ENCODE data around the gene SCLY.

Gene SCLY

GRCh38 chr2:238132463-238133450 lies 72.0 kb downstream of the SCLY start:
- Histone ChIP-seq H3K9ac (ENCODE audit: low read depth in 1 of 2, low read length in 2 of 2) (no peak overlapping the region), H3K36me3 (ENCODE audit: control insufficient read depth in 2 of 2, insufficient read depth in 2 of 2, low read length in 2 of 2) (no peaks in the 10 kb centered on the region), H3K27ac (ENCODE audit: low read depth in 2 of 2, low read length in 2 of 2) (no peak overlapping the region), H3K4me3 (ENCODE audit: low read length in 2 of 2) (no peak overlapping the region), H3K4me1 (ENCODE audit: control insufficient read depth in 2 of 2, insufficient read depth in 2 of 2, low read length in 2 of 2) (no peaks in the 10 kb centered on the region), H3K9me3 (ENCODE audit: control insufficient read depth in 2 of 2, low read length in 2 of 2) (no peaks in the 10 kb centered on the region), H3K27me3 (ENCODE audit: control insufficient read depth in 2 of 2, insufficient read depth in 2 of 2, low read length in 2 of 2) (no peaks in the 10 kb centered on the region)

- H3K9ac ChIP-seq (ENCODE audit: low read depth in 1 of 2, low read length in 2 of 2): no peak overlapping the region
- no peaks in the 10 kb centered on the region for H3K9me3 ChIP-seq (ENCODE audit: control insufficient read depth in 2 of 2, low read length in 2 of 2)
- no peak overlapping the region for H3K27ac ChIP-seq (ENCODE audit: low read depth in 2 of 2, low read length in 2 of 2)
- no peak overlapping the region for H3K4me3 ChIP-seq (ENCODE audit: low read length in 2 of 2)
- H3K27me3 ChIP-seq (ENCODE audit: control insufficient read depth in 2 of 2, insufficient read depth in 2 of 2, low read length in 2 of 2): no peaks in the 10 kb centered on the region
- no peaks in the 10 kb centered on the region for H3K4me1 ChIP-seq (ENCODE audit: control insufficient read depth in 2 of 2, insufficient read depth in 2 of 2, low read length in 2 of 2)
- H3K36me3 ChIP-seq (ENCODE audit: control insufficient read depth in 2 of 2, insufficient read depth in 2 of 2, low read length in 2 of 2): no peaks in the 10 kb centered on the region
Measured at GRCh38 chr2:238133499-238134392, 72.9 kb downstream of the SCLY start.

- no peaks in the 10 kb centered on the region for H3K9me3 ChIP-seq (ENCODE audit: control insufficient read depth in 2 of 2, low read length in 2 of 2)
- no peaks in the 10 kb centered on the region for H3K27me3 ChIP-seq (ENCODE audit: control insufficient read depth in 2 of 2, insufficient read depth in 2 of 2, low read length in 2 of 2)
- no peak overlapping the region for H3K9ac ChIP-seq (ENCODE audit: low read depth in 1 of 2, low read length in 2 of 2)
- no peak overlapping the region for H3K4me3 ChIP-seq (ENCODE audit: low read length in 2 of 2)
- no peaks in the 10 kb centered on the region for H3K4me1 ChIP-seq (ENCODE audit: control insufficient read depth in 2 of 2, insufficient read depth in 2 of 2, low read length in 2 of 2)
- H3K27ac ChIP-seq (ENCODE audit: low read depth in 2 of 2, low read length in 2 of 2): no peak overlapping the region
- H3K36me3 ChIP-seq (ENCODE audit: control insufficient read depth in 2 of 2, insufficient read depth in 2 of 2, low read length in 2 of 2): no peaks in the 10 kb centered on the region
Measured at GRCh38 chr2:238134393-238134785, 73.6 kb downstream of the SCLY start.

GRCh38 chr2:238135601-238136150 lies 74.9 kb downstream of the SCLY start:
- Histone ChIP-seq H3K27ac (ENCODE audit: low read depth in 2 of 2, low read length in 2 of 2) (no peak overlapping the region), H3K9ac (ENCODE audit: low read depth in 1 of 2, low read length in 2 of 2) (no peak overlapping the region), H3K4me3 (ENCODE audit: low read length in 2 of 2) (no peak overlapping the region), H3K4me1 (ENCODE audit: control insufficient read depth in 2 of 2, insufficient read depth in 2 of 2, low read length in 2 of 2) (peaks cover 0 to 2% of the 10 kb centered on the region in 2 donors), H3K36me3 (ENCODE audit: control insufficient read depth in 2 of 2, insufficient read depth in 2 of 2, low read length in 2 of 2) (no peaks in the 10 kb centered on the region), H3K27me3 (ENCODE audit: control insufficient read depth in 2 of 2, insufficient read depth in 2 of 2, low read length in 2 of 2) (peaks cover 0 to 2% of the 10 kb centered on the region in 2 donors), H3K9me3 (ENCODE audit: control insufficient read depth in 2 of 2, low read length in 2 of 2) (no peaks in the 10 kb centered on the region)

GRCh38 chr2:238136820-238137537 lies 76.2 kb downstream of the SCLY start:
- peaks cover 0 to 2% of the 10 kb centered on the region in 2 donors for H3K27me3 ChIP-seq (ENCODE audit: control insufficient read depth in 2 of 2, insufficient read depth in 2 of 2, low read length in 2 of 2)
- no peaks in the 10 kb centered on the region for H3K9me3 ChIP-seq (ENCODE audit: control insufficient read depth in 2 of 2, low read length in 2 of 2)
- peaks cover 9 to 12% of the 10 kb centered on the region in 2 donors for H3K4me1 ChIP-seq (ENCODE audit: control insufficient read depth in 2 of 2, insufficient read depth in 2 of 2, low read length in 2 of 2)
- no peak overlapping the region for H3K27ac ChIP-seq (ENCODE audit: low read depth in 2 of 2, low read length in 2 of 2)
- no peaks in the 10 kb centered on the region for H3K36me3 ChIP-seq (ENCODE audit: control insufficient read depth in 2 of 2, insufficient read depth in 2 of 2, low read length in 2 of 2)
- no peak overlapping the region for H3K9ac ChIP-seq (ENCODE audit: low read depth in 1 of 2, low read length in 2 of 2)
- H3K4me3 ChIP-seq (ENCODE audit: low read length in 2 of 2): no peak overlapping the region

- no peak overlapping the region for H3K27ac ChIP-seq (ENCODE audit: low read depth in 2 of 2, low read length in 2 of 2)
- peaks cover 0 to 2% of the 10 kb centered on the region in 2 donors for H3K27me3 ChIP-seq (ENCODE audit: control insufficient read depth in 2 of 2, insufficient read depth in 2 of 2, low read length in 2 of 2)
- no peaks in the 10 kb centered on the region for H3K36me3 ChIP-seq (ENCODE audit: control insufficient read depth in 2 of 2, insufficient read depth in 2 of 2, low read length in 2 of 2)
- peaks cover 16 to 17% of the 10 kb centered on the region in 2 donors for H3K4me1 ChIP-seq (ENCODE audit: control insufficient read depth in 2 of 2, insufficient read depth in 2 of 2, low read length in 2 of 2)
- no peaks in the 10 kb centered on the region for H3K9me3 ChIP-seq (ENCODE audit: control insufficient read depth in 2 of 2, low read length in 2 of 2)
- no peak overlapping the region for H3K4me3 ChIP-seq (ENCODE audit: low read length in 2 of 2)
- no peak overlapping the region for H3K9ac ChIP-seq (ENCODE audit: low read depth in 1 of 2, low read length in 2 of 2)
Measured at GRCh38 chr2:238137885-238138284, 77.1 kb downstream of the SCLY start.

- H3K27me3 ChIP-seq (ENCODE audit: control insufficient read depth in 2 of 2, insufficient read depth in 2 of 2, low read length in 2 of 2): peaks cover 0 to 2% of the 10 kb centered on the region in 2 donors
- no peak within 1 kb of the TSS for H3K27ac ChIP-seq (ENCODE audit: low read depth in 2 of 2, low read length in 2 of 2)
- no peak within 1 kb of the TSS for H3K4me3 ChIP-seq (ENCODE audit: low read length in 2 of 2)
- H3K9me3 ChIP-seq (ENCODE audit: control insufficient read depth in 2 of 2, low read length in 2 of 2): no peaks in the 10 kb centered on the region
- no peaks in the 10 kb centered on the region for H3K36me3 ChIP-seq (ENCODE audit: control insufficient read depth in 2 of 2, insufficient read depth in 2 of 2, low read length in 2 of 2)
- peaks cover 16 to 17% of the 10 kb centered on the region in 2 donors for H3K4me1 ChIP-seq (ENCODE audit: control insufficient read depth in 2 of 2, insufficient read depth in 2 of 2, low read length in 2 of 2)
- no peak within 1 kb of the TSS for H3K9ac ChIP-seq (ENCODE audit: low read depth in 1 of 2, low read length in 2 of 2)
Measured at GRCh38 chr2:238138331-238139195, 77.8 kb downstream of the SCLY start, which contains the start of gene KLHL30. Gene KLHL30, plus strand, starts transcription at chr2:238138668. Its CDS starts 2,087 bp downstream, at chr2:238140755.

- Histone ChIP-seq H3K4me3 (ENCODE audit: low read length in 2 of 2) (no peak overlapping the region), H3K9ac (ENCODE audit: low read depth in 1 of 2, low read length in 2 of 2) (no peak overlapping the region)
Measured at GRCh38 chr2:238139196-238140039, 78.6 kb downstream of the SCLY start.

More at GRCh38 chr2:238139196-238140039, 78.6 kb downstream of the SCLY start:
- H3K36me3 ChIP-seq (ENCODE audit: control insufficient read depth in 2 of 2, insufficient read depth in 2 of 2, low read length in 2 of 2): no peaks in the 10 kb centered on the region
- peaks cover 0 to 5% of the 10 kb centered on the region in 2 donors for H3K27me3 ChIP-seq (ENCODE audit: control insufficient read depth in 2 of 2, insufficient read depth in 2 of 2, low read length in 2 of 2)
- no peaks in the 10 kb centered on the region for H3K9me3 ChIP-seq (ENCODE audit: control insufficient read depth in 2 of 2, low read length in 2 of 2)
- no peak overlapping the region for H3K27ac ChIP-seq (ENCODE audit: low read depth in 2 of 2, low read length in 2 of 2)
- H3K4me1 ChIP-seq (ENCODE audit: control insufficient read depth in 2 of 2, insufficient read depth in 2 of 2, low read length in 2 of 2): peaks cover 16 to 17% of the 10 kb centered on the region in 2 donors
